Mesenteric fat pad (tissue), 1 donor: ENCODE measurements around the gene MOB3C. TPM values are rescaled to one million over a fixed set of nuclear protein-coding genes. Genes with fewer than 3 reads are reported as not detected.
"Not testable (repeated sequence)": the region's sequence is repeated elsewhere in the genome, so short reads cannot be mapped to it uniquely, and the experiment has no call there.

ENCODE experiments used
- DNase-seq: peaks from one replicate; pipeline ENCODE4 v3.0.0-alpha.2; 2020; ENCODE audit warnings: low spot score
- long read RNA-seq: library from polyadenylated mRNA; unstranded; transcript quantifications from one replicate; pipeline ENCODE4 v2.0.0, GENCODE V29; 2020
- total RNA-seq: library from RNA; stranded (reverse); fragmentation: NEBNext Ultra II Directional; extraction: Animal tissue kit (Norgen Biotek cat#: 25700); gene quantifications from one replicate; pipeline ENCODE4 v1.2.1, GENCODE V29; 2021
- donor health status: DM: yes; HTN: yes; CAD: no.

The MOB3C gene
- 44.6 TPM for total RNA-seq
- long read RNA-seq, full-length matches to known transcripts = 58 of 74 reads
- long read RNA-seq, partial matches to known transcripts = 2 of 74 reads
- long read RNA-seq, other reads (novel, unspliced or antisense) = 14 of 74 reads

DNA sequence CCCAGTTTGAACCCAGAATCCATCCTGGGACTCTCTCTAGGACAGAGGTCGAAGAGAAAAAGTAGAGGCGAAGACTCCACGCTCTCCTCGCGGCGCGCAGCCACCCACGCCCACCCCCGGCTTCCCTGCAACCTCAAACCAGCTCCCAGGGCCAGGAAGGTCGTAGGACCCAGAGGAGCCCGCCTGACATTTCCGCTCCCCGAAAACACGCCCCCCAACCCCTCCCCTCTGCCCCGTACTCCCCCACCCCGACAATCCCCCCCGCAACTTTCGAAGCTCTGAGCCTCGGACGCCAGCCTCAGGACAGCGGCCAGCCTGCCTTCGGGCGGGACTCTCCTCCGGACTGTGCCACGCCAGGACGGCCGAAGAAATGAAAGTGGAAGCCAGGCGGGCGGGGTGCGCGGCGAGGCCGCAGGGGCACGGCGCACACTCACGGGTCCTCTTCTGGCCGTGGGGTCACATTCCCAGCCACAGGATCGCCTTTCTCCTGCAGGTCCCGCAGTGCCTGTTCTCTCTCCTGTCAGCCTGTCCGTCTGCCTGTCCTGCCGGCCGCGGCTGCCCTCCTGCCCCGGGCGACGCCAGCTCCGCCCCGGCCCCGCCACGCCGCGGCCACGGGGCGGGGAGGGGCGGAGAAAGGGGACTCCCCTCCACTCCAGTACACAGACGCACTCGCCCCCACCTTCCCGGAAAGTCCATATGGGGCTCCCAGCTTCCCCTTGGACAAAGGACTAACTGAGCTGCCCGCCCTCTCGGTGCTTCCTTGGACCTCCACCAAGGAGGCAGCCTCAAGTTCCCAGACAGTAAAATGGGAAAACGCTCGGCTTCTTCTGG lies at the start of gene MOB3C:
Gene MOB3C, minus strand, starts transcription at position 535 of the 831 bp plus-strand sequence. CDS start 3,490 bp downstream, outside the sequence.
- peak; percentile 94 for DNase-seq

DNA sequence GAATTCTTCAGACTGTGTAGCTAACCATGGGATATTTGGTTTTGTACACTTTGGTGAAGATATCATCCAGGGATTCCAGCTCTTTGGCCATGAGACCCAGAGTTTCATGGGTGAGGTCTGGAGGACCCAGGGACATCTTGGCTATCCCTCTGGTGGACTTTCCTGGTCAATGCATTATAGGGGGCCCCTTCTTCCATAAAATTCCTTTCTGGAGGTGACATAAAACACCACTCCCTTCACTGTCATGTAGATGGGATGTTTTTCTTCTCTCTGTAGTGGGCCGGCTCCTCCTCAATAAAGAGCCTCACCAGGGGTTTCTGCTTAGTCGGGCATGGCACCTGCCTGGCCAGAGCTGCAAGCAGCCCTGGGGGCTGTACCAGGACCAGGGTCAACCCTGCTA lies 49.4 kb upstream of the MOB3C start:
- DNase-seq = no peak

DNA sequence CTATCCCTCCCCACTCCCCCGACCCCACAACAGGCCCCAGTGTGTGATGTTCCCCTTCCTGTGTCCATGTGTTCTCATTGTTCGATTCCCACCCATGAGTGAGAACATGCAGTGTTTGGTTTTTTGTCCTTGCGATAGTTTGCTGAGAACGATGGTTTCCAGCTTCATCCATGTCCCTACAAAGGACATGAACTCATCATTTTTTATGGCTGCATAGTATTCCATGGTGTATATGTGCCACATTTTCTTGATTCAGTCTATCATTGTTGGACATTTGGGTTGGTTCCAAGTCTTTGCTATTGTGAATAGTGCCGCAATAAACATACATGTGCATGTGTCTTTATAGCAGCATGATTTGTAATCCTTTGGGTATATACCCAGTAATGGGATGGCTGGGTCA lies 46.3 kb upstream of the MOB3C start:
- DNase-seq = not testable (repeated sequence)

DNA sequence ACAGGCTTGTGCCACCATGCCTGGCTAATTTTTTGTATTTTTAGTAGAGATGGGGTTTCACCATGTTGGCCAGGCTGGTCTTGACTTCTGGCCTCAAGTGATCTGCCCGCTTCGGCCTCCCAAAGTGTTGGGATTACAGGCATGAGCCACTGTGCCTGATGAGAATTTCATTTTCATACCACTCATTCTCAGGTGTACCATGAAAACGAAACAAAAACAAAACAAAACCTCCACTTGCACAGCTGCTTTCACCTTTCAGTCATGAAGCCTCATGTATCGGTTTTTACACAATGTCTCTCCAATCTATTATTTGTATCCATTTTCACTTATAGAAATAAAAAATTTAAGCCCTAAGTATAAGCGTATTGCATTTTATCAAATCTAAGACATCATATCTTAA lies 43.5 kb upstream of the MOB3C start:
- not testable (repeated sequence) for DNase-seq

DNA sequence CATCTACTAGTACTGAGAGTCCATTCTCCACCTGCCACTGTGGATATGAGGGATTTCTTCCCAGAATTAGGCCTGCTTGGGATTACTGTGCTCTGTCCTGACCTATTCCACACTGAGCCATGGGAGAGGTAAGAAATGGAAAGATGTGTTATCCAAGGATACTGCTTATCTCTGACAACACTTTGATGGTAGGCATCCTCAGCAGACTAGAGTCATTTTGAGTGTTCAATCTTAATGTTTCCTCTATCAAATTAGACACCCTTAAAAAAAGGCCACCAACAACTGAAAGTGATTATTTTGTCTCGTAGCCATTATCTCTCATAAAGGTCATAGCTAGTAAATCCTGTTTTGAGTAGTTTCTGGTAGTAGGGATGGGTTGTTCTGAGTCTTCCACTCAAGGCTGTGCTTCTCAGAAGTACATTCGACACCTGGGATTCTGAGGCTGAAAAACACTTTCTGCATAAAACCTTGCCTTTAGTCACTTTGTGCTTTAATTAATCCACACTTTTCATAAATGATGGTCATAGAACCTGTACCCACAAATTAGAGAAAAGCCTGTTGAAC lies 42.8 kb upstream of the MOB3C start:
- DNase-seq = no peak

DNA sequence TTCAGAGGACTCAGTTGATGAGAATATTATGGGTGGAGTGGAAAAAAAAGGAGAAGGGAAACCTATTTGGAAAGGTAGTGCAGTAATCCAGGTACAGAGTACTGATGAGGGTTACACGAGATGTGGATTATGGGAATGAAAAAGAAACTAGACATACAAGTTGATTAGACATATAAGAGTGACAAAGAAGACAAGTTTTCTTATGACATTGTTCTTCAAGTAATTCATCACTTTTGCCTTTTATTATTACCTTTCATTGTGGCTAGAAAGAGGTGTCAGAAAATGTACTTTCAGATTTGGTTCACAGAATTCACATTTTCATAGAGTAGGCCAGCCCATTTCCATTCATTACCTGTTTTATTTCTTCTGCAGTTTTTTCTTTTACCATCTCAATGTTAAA lies 41.2 kb upstream of the MOB3C start:
- DNase-seq = no peak

DNA sequence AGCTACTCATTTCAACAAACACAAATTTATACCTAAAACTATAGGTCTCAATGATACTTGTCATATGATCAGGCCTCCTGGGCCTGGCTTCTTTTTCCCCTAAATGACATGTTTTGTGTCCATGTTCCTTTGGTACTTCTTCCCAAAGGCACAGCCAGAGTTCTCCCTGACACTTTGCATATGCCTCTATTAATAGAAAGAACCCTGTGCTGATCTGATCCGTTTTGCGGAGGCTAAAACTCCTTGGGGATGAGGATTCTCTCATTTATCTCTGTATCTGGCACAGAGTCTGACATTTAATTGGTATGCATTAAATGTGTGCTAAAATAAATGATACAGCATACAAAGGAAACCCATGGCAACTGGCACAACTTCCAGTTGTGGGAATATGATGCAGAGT lies 40.0 kb upstream of the MOB3C start:
- DNase-seq = no peak

DNA sequence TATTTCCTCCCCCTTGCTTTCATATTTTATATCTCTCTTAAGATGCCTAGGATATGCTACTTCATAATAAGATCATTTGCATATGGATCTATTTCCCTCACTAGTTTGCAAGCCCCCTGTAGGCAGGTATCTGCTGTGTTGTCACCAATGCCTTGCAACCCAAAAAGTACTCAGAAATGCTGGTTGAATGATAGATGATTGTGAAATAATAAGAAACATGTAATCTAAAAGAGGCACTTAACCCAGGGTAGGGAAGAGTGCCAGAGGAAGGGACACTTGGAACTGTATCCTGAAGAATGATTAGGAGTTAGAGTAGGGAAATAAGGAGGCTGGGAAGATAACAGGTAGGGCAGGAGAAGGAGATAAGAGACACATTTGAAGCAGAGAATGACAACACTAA lies 39.2 kb upstream of the MOB3C start:
- DNase-seq = no peak

DNA sequence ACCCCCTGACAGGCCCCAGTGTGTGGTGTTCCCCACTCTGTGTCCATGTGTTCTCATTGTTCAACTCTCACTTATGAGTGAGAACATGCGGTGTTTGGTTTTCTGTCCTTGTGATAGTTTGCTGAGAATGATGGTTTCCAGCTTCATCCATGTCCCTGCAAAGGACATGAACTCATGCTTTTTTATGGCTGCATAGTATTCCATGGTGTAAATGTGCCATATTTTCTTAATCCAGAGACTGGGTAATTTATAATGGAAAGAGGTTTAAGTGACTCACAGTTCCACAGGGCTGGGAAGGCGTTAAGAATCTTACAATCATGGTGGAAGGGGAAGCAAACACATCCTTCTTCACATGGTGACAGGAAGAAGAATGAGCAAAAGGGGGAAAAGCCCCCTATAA lies 38.1 kb upstream of the MOB3C start:
- not testable (repeated sequence) for DNase-seq

DNA sequence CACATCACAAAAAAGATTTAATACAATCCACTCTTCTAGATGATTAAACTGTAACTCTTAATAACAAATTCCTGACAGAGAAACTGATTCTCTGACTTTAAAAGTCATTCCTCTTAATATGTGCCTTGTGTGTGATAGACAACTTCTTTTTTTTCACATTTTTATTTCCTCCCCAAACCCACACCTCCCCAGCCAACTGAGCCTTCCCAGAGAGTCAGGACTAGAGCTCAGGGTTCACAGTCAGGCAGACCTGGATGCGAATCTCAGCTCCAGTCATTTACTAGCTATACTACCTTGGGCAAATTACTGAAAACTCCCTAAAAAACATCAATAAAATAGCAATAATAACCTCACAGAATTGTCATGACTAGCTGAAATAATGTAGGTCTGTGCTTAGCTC lies 37.4 kb upstream of the MOB3C start:
- no peak for DNase-seq

DNA sequence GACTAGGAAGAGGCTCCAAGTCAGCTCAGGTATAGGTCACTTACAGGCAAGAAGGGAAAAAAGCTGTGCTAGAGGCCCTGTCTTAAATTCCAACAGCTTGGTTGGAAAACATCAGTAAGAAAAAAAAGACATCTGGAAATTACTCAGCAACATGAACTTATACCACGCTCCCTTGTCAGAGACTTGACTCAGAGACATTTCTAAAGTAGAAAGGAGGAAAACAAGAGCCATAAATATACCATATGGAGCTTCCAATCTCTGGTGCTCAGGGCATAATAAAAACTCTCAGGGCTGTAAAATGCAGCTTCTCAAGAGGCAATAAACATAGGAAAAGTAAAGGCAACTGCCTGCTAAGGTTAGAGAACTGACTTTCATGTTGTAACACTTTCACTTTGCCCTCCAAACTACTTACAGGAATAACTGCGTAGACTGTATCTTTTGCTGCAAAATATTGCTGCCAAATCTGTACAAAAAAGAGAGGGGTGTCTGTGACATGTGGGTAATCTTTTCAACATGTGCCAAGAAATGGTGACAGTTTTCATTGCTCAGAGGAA lies 36.9 kb upstream of the MOB3C start:
- no peak for DNase-seq

DNA sequence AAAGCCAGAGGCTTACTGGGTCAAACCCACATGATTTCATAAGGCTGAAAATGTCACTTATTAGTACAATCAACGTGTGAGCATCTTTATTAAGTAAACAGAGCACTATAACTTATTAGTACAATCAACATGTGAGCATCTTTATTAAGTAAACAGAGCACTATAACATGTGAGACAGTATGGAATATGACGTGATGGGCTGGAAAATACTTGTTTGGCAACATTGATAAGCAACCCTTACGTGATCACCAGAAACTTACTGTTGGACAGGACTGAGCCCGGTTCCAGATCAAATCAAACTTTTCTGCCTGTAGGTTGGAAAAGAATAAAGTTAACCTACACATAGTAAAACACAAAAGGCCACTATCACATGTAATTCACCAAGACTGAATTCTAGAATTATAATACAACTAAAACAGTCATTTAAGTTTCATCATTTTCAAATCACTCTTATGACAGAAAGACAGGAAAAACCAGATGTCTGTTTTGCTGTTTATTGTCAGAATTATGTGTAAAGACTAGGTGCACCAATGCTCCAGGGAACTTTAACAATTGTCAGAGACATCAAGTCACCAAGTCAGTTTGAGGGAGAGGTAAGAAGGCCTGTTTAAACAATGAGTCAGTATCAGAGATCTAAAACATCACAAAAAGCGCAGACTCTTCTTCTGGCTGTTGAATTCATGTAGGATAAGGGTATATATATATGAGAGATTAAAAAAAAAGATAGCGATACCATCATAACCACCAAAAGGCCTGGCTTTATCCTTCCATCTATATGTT lies 35.9 kb upstream of the MOB3C start:
- no peak for DNase-seq

DNA sequence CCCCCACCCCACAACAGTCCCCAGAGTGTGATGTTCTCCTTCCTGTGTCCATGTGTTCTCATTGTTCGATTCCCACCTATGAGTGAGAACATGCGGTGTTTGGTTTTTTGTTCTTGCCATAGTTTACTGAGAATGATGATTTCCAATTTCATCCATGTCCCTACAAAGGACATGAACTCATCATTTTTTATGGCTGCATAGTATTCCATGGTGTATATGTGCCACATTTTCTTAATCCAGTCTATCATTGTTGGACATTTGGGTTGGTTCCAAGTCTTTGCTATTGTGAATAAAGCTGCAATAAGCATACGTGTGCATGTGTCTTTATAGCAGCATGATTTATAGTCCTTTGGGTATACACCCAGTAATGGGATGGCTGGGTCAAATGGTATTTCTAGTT lies 34.5 kb upstream of the MOB3C start:
- not testable (repeated sequence) for DNase-seq

DNA sequence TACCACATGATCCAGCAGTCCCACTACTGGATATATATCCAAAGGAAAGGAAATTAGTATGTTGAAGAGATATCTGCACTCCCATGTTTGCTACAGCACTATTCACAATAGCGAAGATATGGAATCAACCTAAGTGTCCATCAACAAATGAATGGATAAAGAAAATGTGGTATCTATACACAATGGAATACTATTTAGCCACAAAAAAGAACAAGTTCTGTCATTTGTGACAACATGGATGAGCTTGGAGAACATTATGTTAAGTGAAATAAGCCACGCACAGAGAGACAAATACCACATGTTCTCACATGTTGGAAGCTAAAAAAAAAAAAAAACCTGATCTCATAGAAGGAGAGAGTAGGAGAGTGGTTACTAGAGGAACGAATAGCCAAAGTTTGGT lies 33.9 kb upstream of the MOB3C start:
- DNase-seq = no peak

DNA sequence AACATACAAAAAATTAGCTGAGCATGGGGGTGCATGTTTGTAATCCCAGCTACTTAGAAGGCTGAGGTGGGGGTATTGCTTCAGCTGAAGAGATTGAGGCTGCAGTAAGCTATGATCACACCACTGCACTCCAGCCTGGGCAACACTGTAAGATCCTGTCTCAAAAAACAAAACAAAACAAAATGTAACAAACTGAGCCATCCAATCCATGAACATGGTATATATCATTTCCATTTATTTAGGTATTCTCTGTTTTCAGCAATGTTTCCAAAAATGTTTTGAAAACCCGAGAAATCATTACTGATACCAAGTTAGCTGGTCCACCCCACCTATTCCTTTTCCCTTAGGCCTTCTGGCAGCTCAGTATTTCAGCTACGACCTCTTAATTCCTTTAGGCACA lies 33.2 kb upstream of the MOB3C start:
- DNase-seq = no peak

DNA sequence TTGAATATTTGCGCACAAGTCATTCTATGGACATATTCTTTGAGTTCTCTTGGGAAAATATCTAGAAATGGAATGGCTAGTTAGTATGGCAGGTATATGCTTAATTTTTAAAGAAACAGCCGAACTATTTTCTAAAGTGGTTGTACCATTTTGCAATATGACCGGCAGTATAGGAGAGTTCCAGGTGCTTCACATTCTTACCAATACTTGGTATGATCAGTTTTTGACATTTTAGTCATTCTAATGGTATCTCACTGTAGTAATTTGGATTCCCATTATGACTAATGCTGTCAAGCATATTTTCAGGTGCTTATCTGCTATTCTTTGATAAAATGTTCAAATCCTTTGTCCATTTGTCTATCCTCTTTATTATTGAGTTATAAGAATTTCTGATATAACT lies 31.0 kb upstream of the MOB3C start:
- DNase-seq = no peak

DNA sequence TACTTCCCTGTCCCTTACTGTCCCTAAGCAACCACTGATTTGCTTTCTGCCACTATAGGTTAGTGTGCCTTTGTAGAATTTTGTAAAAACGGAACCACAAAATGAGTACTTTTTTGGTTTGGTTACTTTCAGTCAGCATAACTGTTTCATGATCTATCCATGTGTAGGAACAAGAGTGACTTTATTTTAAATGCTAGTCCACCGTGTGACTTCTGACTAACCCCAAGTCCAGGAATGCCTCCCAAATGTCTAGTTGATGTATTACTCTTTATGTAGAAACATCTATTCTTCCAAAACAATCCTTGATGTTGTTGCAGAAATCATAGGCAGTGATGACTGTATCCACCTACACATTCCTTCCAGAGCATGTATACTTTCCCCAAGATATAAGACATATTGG lies 30.2 kb upstream of the MOB3C start:
- DNase-seq = no peak

DNA sequence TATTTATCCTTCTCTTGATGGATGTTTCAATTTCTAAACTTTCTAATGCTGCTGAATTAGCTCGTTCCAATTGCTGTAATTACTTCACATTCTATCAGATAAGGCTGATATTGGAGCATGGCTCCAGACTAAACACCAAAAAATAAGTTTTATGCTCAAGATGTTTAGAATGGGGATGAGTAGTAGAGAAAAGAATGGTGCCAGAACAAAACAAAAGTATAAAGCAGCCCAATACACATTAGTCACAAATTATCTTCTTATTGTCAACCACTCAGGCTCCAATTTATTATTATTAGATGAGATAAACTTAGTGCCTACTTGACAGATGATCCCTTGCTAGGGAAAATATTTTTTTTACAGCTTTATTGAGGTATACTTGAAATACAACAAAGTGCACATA lies 29.7 kb upstream of the MOB3C start:
- DNase-seq = no peak

DNA sequence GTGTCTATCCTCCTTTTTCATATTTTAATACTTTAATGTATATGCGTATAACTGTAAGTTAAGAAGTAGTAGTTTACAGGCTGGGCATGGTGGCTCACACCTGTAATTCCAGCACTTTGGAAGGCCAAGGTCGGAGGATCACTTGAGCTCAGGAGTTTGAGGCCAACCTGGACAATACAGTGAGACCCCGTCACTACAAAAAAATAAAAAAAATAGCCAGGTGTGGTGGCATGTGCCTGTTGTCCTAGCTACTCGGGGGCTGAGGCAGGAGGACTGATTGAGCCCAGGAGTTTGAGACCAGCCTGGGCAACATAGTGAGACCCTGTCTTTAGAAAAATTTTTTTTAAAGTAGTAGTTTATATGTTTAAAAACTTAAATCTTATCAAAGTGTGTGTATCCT lies 29.2 kb upstream of the MOB3C start:
- no peak for DNase-seq

DNA sequence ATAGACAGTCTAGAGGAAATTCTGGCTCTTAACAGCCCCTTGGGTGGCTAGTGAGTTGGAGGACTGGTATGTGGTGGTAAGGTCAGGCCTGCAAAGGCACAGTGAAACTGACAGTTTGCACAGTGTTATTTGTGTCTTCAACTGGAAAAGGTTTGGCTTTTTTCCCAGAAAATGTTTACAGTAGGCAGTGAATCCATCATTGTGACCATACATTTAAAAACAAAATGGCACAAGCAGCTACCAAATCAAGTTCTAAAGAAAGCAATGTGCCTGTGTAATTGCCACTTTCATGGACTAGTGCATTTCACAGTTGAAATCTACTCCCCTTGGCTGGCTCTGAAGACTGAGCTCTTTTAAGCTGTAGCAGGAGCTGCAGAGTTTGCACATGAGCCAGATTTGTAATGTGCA lies 26.8 kb upstream of the MOB3C start:
- DNase-seq = no peak

DNA sequence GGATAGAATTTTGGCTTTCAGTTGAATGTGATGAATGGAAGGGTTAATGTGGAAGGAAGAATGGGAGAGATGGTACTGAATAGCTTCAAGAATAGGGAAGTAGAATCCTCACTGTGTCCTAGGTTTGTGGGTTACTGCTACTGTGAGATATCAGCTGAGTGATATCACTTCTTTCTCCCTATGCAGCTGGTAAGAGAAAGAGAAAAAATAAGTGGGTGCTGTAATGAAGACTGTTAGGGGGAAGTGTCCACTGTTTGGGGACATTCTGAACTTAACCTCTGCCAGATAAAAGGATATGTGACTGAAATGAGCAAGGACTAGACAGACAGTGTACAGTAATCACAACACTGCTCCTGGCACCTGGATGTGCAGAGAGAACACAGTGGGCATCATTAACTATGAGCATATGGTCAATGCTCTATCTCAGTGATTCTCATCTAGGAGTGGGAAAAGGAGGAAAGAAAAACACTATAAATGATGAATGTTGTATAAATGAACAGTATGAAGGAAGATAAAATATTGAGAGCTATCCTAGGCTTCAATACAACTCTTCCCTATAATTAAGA lies 25.6 kb upstream of the MOB3C start:
- DNase-seq = no peak
